Skeletal muscle satellite cell (primary cell): ENCODE data around the gene PPP6R1.

Experiments
- H3K27me3 ChIP-seq: 2 replicates; pipeline ENCODE4 v1.7.0; 2013; ENCODE audit warnings: low read length; ENCODE audit not compliant: control insufficient read depth, insufficient read depth
- H3K36me3 ChIP-seq: 2 replicates; pipeline ENCODE4 v1.7.0; 2013; ENCODE audit warnings: mild to moderate bottlenecking, control low read depth, low read length; ENCODE audit not compliant: insufficient read depth
- H3K4me1 ChIP-seq: 2 replicates; pipeline ENCODE4 v1.7.0; 2013; ENCODE audit warnings: low read length; ENCODE audit not compliant: control insufficient read depth, insufficient read depth
- H3K4me2 ChIP-seq: 2 replicates; pipeline ENCODE4 v1.7.0; 2013; ENCODE audit warnings: mild to moderate bottlenecking, low read length
- H3K4me3 ChIP-seq: 2 replicates; pipeline ENCODE4 v1.7.0; 2013; ENCODE audit warnings: low read length
- H3K9ac ChIP-seq: 2 replicates; pipeline ENCODE4 v1.7.0; 2013; ENCODE audit warnings: mild to moderate bottlenecking, low read depth, low read length, moderate library complexity
- H3K9me3 ChIP-seq: replicated peaks from 2 replicates; pipeline ENCODE4 v1.7.0; 2013; ENCODE audit warnings: mild to moderate bottlenecking, control low read depth, low read length

PPP6R1 gene

GRCh38 chr19:55265723-55266386 is 7.0 kb upstream of the PPP6R1 start:
- no peaks in the 10 kb centered on the region for H3K4me1 ChIP-seq
- H3K27me3 ChIP-seq = no peaks in the 10 kb centered on the region

GRCh38 chr19:55265173-55265572 is 6.4 kb upstream of the PPP6R1 start:
- H3K4me2 ChIP-seq = no peak overlapping the region
- no peaks in the 10 kb centered on the region for H3K27me3 ChIP-seq
- H3K9me3 ChIP-seq = no peaks in the 10 kb centered on the region
- no peak overlapping the region for H3K9ac ChIP-seq
- no peaks in the 10 kb centered on the region for H3K4me1 ChIP-seq
- H3K4me3 ChIP-seq = no peak overlapping the region
- H3K36me3 ChIP-seq = peaks cover 6% of the 10 kb centered on the region

More at GRCh38 chr19:55265723-55266386, 7.0 kb upstream of the PPP6R1 start:
- Histone ChIP-seq H3K4me2 (no peak overlapping the region), H3K36me3 (peaks cover 6% of the 10 kb centered on the region), H3K9ac (no peak overlapping the region), H3K9me3 (no peaks in the 10 kb centered on the region), H3K4me3 (no peak overlapping the region)

GRCh38 chr19:55264531-55264930 is 5.7 kb upstream of the PPP6R1 start:
- Histone ChIP-seq H3K9ac (no peak overlapping the region), H3K9me3 (no peaks in the 10 kb centered on the region), H3K27me3 (no peaks in the 10 kb centered on the region), H3K36me3 (peaks cover 6% of the 10 kb centered on the region), H3K4me2 (no peak overlapping the region), H3K4me1 (peaks cover 5% of the 10 kb centered on the region), H3K4me3 (no peak overlapping the region)

DNA sequence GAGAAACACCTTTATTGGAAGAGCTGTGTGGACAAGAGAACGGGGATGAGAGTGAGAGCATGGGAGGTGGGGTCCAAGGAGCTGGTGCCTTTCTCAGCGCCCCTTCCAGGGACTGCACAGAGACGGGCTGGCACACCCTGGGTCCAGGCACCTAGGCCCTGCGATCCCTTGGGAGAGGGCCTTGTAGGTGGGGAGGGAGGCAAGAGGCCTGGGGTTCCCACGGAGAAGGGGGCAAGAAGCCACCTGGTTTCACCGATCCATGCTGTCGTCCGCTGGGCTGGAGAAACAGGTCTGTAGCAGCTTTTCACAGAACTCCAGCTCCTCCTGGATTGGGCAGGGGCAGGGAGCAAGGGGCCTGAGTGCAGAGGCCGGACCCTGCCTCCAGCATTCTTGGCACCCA is 3.5 kb upstream of the PPP6R1 start:
- Histone ChIP-seq H3K9ac (no peak overlapping the region), H3K4me3 (no peak overlapping the region), H3K9me3 (no peaks in the 10 kb centered on the region), H3K36me3 (peaks cover 6% of the 10 kb centered on the region), H3K4me2 (no peak overlapping the region), H3K4me1 (peaks cover 10% of the 10 kb centered on the region), H3K27me3 (no peaks in the 10 kb centered on the region)

DNA sequence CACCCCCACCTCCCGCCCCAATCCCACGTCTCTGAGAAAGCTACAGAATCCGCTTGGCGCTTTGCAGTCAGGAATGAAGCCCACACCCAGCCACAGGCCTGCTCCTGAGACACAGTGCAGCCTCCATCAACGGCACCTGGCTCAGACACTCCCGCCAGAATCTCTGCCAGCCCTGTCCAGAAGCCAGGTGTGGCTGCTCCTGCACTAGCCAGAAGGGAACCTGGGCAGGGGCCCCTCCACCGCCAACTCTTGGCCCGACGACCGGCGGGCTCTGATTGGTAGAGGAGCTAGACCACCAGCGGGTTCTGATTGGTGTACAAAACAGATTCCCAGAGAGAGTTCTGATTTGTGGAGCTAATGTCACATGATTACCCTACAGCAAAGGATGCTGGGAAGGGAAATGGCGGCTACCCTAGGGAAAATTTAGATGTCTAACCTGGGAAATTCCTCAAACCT is 2.9 kb upstream of the PPP6R1 start:
- Histone ChIP-seq H3K9ac (no peak overlapping the region), H3K27me3 (no peaks in the 10 kb centered on the region), H3K9me3 (no peaks in the 10 kb centered on the region), H3K36me3 (peaks cover 6% of the 10 kb centered on the region), H3K4me3 (no peak overlapping the region), H3K4me1 (peaks cover 17% of the 10 kb centered on the region), H3K4me2 (no peak overlapping the region)

DNA sequence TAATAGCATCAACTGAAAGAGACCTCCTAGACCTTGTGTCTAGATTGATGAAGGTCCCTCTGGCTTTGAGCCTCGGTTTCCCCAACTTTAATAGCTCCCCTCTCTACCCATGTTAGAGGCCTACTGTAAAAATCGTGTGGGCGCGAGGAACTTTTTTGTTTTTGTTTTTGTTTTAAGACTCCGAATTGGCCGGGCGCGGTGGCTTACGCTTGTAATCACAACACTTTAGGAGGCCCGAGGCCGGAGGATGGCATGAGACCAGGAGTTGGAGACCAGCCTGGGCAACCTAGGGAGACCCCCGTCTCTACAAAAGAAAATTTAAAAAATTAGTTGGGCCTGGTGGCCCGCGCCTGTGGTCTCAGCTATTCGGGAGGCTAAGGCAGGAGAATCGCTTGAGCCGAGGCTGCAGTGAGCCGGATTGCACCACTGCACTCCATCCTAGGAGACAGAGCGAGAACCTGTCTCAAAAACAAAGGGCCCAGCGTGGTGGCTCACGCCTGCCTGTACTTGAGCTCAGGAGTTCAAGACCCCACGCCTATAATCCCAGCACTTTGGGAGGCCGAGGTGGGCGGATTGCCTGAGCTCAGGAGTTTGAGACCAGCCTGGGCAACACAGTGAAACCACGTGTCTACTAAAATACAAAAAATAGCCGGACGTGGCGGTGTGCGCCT is 858 bp upstream of the PPP6R1 start:
- Histone ChIP-seq H3K9me3 (no peaks in the 10 kb centered on the region), H3K4me2 (peak overlapping the region; percentile 94), H3K9ac (peak overlapping the region; percentile 90), H3K4me3 (peak overlapping the region; percentile 71), H3K4me1 (peaks cover 37% of the 10 kb centered on the region), H3K27me3 (no peaks in the 10 kb centered on the region), H3K36me3 (peaks cover 6% of the 10 kb centered on the region)

DNA sequence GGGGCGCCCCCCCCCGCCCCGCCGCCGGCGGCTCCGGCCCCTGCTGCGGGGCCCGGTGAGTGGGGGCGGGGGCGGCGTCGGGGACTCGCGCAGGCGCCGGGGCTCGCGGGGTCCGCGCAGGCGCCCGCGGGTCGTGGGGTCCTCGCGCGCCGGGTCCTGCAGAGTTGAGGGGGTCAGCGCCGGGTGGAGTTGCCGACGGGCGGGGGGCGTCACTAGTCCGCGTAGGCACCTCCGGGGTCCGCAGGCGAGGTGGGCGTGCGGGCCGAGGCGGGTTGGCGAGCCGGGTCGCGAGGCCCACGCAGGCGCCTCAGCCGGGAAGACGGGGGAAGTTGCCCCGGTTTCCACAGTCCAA is 365 bp downstream of the PPP6R1 start:
- H3K27me3 ChIP-seq = no peaks in the 10 kb centered on the region
- H3K9ac ChIP-seq = peak overlapping the region; percentile 96
- peak overlapping the region; percentile 94 for H3K4me2 ChIP-seq
- H3K9me3 ChIP-seq = no peaks in the 10 kb centered on the region
- H3K4me3 ChIP-seq = peak overlapping the region; percentile 79
- peaks cover 6% of the 10 kb centered on the region for H3K36me3 ChIP-seq
- H3K4me1 ChIP-seq = peaks cover 41% of the 10 kb centered on the region

DNA sequence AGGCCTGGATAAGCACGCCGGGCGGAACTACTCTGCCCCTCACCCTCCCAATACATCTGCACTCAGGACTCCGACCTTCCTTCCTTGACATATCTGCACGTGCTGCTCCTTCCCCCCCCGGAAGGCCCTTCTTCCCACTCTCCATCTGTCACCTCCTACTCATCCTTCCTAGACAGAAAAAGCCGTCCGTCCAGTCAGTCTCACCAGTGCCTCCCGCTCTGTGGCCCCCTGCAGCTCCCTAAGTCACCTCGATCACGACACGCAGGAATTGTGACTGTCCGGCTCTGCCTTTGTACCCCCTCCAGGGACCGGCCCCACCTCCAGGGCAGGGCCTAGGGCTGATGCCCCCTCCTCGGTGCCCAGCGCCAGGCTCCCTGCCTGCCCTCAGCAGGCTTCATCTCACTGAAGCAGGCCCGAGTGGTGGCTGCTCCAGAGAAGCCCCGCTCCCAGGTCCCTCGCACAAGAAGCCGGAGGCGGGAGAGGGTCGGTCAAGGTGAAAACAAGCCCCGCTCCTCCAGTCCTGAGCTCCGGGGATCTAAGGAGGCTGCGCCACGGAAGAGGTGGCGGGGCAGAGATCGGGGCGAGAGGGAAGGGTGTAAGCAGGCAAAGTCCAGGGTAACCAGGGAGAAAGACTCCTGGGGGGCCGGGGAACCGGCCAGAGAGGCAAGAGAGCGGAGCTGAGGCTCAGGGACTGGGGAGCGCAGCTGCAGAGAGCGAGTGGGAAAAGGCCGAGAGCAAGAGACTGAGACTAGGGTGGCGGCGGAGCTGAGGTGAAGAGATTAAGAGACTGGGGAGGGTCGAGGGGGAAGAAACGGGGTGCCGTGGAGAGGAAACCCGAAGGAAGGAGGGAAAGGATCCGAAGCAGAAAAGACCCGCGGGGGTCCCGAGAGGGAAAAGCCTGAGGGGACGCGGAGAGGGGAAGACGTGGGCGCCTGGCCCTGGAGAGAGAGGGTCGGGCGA is 1.1 kb downstream of the PPP6R1 start:
- Histone ChIP-seq H3K4me1 (peaks cover 41% of the 10 kb centered on the region), H3K4me3 (peak overlapping the region; percentile 79), H3K9me3 (no peaks in the 10 kb centered on the region), H3K27me3 (no peaks in the 10 kb centered on the region), H3K36me3 (peaks cover 6% of the 10 kb centered on the region), H3K9ac (peak overlapping the region; percentile 96), H3K4me2 (peak overlapping the region; percentile 94)

GRCh38 chr19:55256562-55257460 is 2.0 kb downstream of the PPP6R1 start:
- Histone ChIP-seq H3K9me3 (no peaks in the 10 kb centered on the region), H3K4me1 (peaks cover 42% of the 10 kb centered on the region), H3K27me3 (no peaks in the 10 kb centered on the region), H3K4me3 (peak overlapping the region; percentile 79), H3K4me2 (peak overlapping the region; percentile 94), H3K36me3 (peaks cover under 1% of the 10 kb centered on the region), H3K9ac (peak overlapping the region; percentile 96)

- Histone ChIP-seq H3K4me1 (peaks cover 48% of the 10 kb centered on the region), H3K27me3 (no peaks in the 10 kb centered on the region), H3K9me3 (no peaks in the 10 kb centered on the region), H3K4me2 (peak overlapping the region; percentile 94), H3K9ac (no peak overlapping the region), H3K4me3 (peak overlapping the region; percentile 79), H3K36me3 (no peaks in the 10 kb centered on the region)
These were observed 3.0 kb downstream of the PPP6R1 start for GRCh38 chr19:55255618-55256423.
